HG03575 (cell line): ENCODE measurements around the gene CX3CR1.
"Not testable (repeated sequence)": the region's sequence is repeated elsewhere in the genome, so short reads cannot be mapped to it uniquely, and the experiment has no call there.

Experiments
- ATAC-seq: cut with Tn5 transposase; IDR thresholded peaks from one replicate; pipeline ENCODE4 v1.9.1; 2021; ENCODE audit not compliant: unreplicated experiment, insufficient number of reproducible peaks, low FRiP score; ENCODE audit errors: extremely low read depth

CX3CR1 gene

DNA sequence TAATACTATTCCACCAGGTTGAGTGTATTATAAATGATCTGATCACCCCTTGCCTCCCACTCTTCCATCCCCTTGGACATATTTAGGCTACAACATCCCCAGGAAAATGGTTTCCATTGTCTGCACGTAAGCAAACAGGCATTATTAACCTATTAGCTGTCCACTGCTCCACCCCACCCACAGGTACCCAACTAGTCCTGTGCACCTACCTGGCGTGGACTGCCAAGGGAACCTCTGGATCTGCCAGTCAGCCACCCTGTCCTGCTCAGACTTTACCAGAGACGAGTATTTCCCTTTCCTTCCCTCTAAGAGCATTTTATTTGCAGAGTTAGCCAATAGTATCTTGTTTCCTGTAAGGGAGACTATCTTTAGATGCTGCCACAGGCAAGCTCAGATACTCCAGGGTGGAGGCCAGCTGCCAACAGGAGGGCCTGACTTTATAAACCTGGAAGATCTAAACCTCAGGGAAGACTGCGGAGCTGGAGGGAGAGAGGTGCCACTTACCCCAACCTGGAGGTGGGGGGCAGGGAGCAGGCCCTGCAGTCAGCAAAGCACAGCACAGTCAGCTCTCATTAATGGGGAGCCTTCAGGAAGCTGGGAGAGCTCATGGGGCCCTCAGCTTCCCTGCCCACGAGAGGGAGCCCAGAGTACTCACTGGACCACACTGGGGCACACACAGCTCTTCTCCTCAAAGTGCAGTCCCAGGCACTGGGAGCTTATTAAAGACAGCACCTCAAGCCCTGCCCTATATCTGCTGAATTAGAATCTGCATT lies at the start of gene CX3CR1:
Gene CX3CR1, minus strand, starts transcription at position 292 of the 773 bp plus-strand sequence. CDS start 13,527 bp downstream, outside the sequence.
- ATAC-seq, result no peak

- no peak for ATAC-seq
Measured at GRCh38 chr3:39329493-39329892, 49.7 kb upstream of the CX3CR1 start, which contains the start of gene CCR8. CCR8 (plus strand) TSS chr3:39329709; CDS start chr3:39332332, 2,623 bp downstream.

DNA sequence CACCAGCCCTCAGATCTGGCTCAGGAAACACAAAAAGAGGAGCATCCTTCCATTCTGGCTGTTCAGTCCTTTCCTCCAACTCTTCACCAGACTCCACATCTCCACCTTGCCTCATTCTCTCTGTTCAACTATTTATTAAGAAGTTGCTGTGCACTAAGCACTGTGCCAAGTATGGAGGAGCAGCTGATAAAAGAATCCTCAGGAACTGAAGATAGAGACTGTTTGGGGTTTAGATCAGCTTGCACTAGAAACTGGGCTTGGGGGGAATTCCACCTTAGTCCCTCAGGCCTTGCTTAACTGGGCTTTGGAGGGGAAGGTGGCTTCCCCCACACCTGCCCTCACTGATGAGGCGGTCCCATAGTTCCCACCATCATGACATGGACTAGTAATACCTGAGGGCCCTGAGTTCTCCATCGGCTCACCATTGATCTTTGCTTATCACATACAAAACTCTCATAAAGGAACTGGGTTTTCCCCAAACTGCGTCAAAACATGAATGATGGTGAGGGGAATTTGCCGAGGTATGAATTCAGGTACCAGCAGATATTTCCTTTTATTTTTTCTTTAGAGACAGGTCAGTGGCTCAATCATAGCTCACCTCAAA lies 48.0 kb upstream of the CX3CR1 start:
- ATAC-seq, result peak; percentile 38

DNA sequence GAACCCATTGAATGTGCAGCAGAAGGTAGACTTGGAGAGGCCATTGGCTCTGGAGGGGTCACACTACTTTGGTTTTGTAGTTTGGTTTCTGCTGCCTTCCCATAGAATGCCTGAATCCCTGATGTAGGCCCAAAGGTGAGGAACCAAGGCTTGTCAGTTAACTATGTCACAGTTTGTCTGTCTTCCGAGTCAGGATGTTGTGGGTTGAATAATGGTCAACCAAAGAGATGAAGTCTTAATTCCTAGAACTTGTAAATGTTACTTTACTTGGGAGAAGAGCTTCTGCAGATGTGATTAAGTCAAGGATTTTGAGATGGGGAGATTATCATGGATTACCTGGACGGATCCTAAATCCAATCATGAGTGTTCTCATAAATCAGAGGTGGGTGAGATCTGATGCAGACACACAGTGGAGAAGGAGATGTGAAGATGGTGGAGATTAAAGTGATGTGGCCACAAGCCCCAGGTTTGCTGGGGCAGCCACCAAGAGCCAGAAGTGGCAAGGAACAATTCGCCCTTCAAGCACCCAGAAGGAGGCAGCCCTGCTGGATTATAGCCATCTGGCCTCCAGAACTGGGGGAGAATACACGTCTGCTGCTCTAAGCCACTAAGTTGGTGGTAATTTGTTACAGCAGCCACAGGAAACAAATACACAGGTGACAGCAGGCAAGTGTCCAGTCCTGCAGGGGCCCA lies 47.4 kb upstream of the CX3CR1 start:
- ATAC-seq, result peak; percentile 5

- no peak for ATAC-seq
Measured at GRCh38 chr3:39325236-39325635, 45.4 kb upstream of the CX3CR1 start.

- ATAC-seq, result no peak
Measured at GRCh38 chr3:39323494-39323893, 43.7 kb upstream of the CX3CR1 start.

- no peak for ATAC-seq
Measured at GRCh38 chr3:39322936-39323335, 43.1 kb upstream of the CX3CR1 start.

DNA sequence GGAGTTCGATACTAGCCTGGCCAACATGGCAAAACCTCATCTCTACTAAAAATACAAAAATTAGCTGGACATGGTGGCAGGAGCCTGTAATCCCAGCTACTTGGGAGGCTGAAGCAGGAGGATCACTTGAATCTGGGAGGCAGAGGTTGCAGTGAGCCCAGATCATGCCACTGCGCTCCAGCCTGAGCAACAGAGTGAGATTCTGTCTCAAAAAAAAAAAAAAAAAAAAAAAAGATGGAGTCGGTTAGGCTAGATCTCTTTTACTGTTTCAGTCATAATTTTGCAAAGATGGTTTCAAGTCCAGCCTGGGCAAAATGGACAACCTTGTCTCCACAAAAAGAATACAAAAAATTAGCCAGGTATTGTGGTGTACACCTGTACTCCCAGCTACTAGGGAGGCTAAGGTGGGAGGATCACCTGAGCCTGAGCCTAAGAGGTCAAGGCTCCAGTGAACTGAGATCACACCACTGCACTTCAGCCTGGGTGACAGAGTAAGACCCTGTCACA lies 42.4 kb upstream of the CX3CR1 start:
- not testable (repeated sequence) for ATAC-seq

GRCh38 chr3:39321574-39321983 lies 41.7 kb upstream of the CX3CR1 start:
- not testable (repeated sequence) for ATAC-seq

DNA sequence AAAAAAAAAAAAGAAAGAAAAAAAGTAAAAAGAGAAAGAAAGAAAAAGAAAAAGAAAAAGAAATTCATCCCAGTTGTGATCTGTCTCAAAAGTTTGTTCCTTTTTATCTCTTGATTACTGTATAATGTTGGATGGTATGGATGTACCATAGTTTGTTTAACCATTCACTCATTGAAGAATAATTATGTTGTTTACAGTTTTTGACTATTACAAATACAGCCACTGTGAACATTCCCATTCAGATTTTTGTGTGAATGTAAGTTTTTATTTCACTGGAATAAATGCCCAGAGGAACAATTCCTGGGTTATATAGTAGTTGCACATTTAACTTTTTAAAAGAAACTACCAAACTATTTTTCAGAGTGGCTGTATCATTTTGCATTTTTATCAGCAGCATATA lies 39.4 kb upstream of the CX3CR1 start:
- no peak for ATAC-seq

DNA sequence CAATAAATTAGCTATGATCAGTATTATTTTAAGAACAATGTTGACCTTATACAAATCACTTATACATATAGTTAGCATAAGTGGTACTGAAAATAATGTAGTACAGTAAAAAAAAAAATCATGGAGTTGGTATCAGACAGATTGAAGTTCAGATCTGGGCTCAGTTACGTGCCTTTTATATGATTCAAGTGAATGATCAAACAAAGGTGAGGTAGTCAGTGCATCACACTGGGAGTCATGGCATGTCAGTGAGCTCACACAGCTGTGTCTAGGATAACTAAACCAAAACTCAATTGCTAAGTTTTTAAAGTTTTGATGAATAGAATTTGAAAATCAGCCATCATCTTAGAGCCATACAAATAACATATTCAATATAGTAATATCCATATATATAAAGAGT lies 38.5 kb upstream of the CX3CR1 start:
- ATAC-seq, result no peak

- no peak for ATAC-seq
Measured at GRCh38 chr3:39317571-39318169, 37.8 kb upstream of the CX3CR1 start.

DNA sequence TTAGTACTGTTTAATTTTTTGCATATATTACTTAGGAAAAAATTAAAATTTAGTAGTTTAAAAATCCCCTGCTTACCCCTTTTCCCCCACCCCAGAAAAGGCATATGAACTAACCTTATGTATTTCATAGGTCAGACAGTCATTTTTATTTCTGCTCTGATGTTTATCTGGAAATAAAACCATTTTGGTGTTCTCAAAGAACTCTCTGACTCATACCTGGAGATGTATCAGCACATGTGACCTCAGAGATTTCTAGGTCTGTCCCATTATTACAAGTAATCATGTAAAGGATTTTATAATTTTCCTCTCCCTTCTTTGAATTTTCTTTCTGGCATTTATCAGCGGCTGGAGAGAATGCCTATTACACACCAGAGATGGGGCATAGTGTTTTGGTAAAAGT lies 35.6 kb upstream of the CX3CR1 start:
- ATAC-seq, result no peak

DNA sequence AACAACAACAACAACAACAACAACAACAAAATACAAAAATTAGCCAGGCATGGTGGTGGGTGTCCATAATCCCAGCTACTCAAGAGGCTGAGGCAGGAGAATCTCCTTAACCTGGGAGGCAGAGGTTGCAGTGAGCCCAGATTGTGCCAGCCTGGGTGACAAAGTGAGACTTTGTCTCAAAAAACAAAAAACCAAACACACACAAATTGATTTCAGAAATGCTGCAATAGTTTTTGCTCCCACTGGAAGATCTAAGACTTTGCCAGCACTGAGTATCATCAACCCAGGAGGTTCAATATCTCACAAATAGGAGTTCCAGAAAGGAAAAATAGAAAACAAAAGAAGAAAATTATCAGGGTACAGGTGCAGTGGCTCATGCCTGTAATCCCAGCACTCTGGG lies 33.5 kb upstream of the CX3CR1 start:
- ATAC-seq, result no peak

- ATAC-seq, result no peak
Measured at GRCh38 chr3:39302178-39302577, 22.3 kb upstream of the CX3CR1 start.

GRCh38 chr3:39299279-39299678 lies 19.4 kb upstream of the CX3CR1 start:
- no peak for ATAC-seq

- no peak for ATAC-seq
Measured at GRCh38 chr3:39296197-39297077, 16.6 kb upstream of the CX3CR1 start.

GRCh38 chr3:39295184-39295775 lies 15.4 kb upstream of the CX3CR1 start:
- ATAC-seq, result peak; percentile 82
